Activated gamma-delta T cell treated with Interleukin-2 at 50 U/mL for 16 hours (primary cell): ENCODE results near the gene DMRTA2.

Experiments used
- DNase-seq: peaks from one replicate; pipeline ENCODE4 v3.0.0-alpha.2; 2020

Gene DMRTA2

GRCh38 chr1:50422946-50423669 lies at the start of gene DMRTA2:
DMRTA2 (minus strand) TSS chr1:50423443; CDS start chr1:50421536, 1,907 bp downstream.
- DNase-seq = no peak

GRCh38 chr1:50471967-50472366 lies 48.7 kb upstream of the DMRTA2 start:
- no peak for DNase-seq

GRCh38 chr1:50462964-50463363 lies 39.7 kb upstream of the DMRTA2 start:
- no peak for DNase-seq

GRCh38 chr1:50458507-50458906 lies 35.3 kb upstream of the DMRTA2 start:
- no peak for DNase-seq

GRCh38 chr1:50454911-50455310 lies 31.7 kb upstream of the DMRTA2 start:
- DNase-seq = no peak

GRCh38 chr1:50453266-50453665 lies 30.0 kb upstream of the DMRTA2 start:
- no peak for DNase-seq

- DNase-seq = no peak
Measured at GRCh38 chr1:50452700-50453099, 29.5 kb upstream of the DMRTA2 start.

- DNase-seq = no peak
Measured at GRCh38 chr1:50450861-50451653, 27.8 kb upstream of the DMRTA2 start.

GRCh38 chr1:50447961-50448360 lies 24.7 kb upstream of the DMRTA2 start:
- no peak for DNase-seq

GRCh38 chr1:50441183-50441582 lies 17.9 kb upstream of the DMRTA2 start:
- no peak for DNase-seq

GRCh38 chr1:50438945-50439344 lies 15.7 kb upstream of the DMRTA2 start:
- no peak for DNase-seq

- DNase-seq = no peak
Measured at GRCh38 chr1:50436489-50436888, 13.2 kb upstream of the DMRTA2 start.

- DNase-seq = no peak
Measured at GRCh38 chr1:50430010-50430405, 6.8 kb upstream of the DMRTA2 start.

GRCh38 chr1:50427818-50428779 lies 4.9 kb upstream of the DMRTA2 start:
- DNase-seq = no peak

- no peak for DNase-seq
Measured at GRCh38 chr1:50427086-50427817, 4.0 kb upstream of the DMRTA2 start.

- no peak for DNase-seq
Measured at GRCh38 chr1:50426702-50427085, 3.5 kb upstream of the DMRTA2 start.

- no peak for DNase-seq
Measured at GRCh38 chr1:50426108-50426700, 3.0 kb upstream of the DMRTA2 start.

GRCh38 chr1:50425376-50426107 lies 2.3 kb upstream of the DMRTA2 start:
- DNase-seq = no peak

- no peak for DNase-seq
Measured at GRCh38 chr1:50424884-50425375, 1.7 kb upstream of the DMRTA2 start.

GRCh38 chr1:50424045-50424883 lies 1.0 kb upstream of the DMRTA2 start:
- no peak for DNase-seq
